ENCODE measurements around the gene KMT5B. TPM values are rescaled to one million over a fixed set of nuclear protein-coding genes. Genes with fewer than 3 reads are reported as not detected.

The KMT5B gene
- total and polyA plus RNA-seq, 4 donors: 15.1 to 78.2 (median 26.1) TPM

GRCh38 chr11:68258363-68258765 lies 45.3 kb upstream of the KMT5B start:
- H3K9me3 ChIP-seq (ENCODE audit: control insufficient read depth in 4 of 4, insufficient read depth in 3 of 4, low read length in 3 of 4): peaks cover 0 to 3% (median 0%) of the 10 kb centered on the region in 4 donors
- peaks cover 2 to 30% (median 15%) of the 10 kb centered on the region in 4 donors for H3K36me3 ChIP-seq (ENCODE audit: control insufficient read depth in 4 of 4, insufficient read depth in 4 of 4, low read length in 4 of 4)
- H3K4me3 ChIP-seq: no peak overlapping the region
- ATAC-seq (ENCODE audit: insufficient read depth, low FRiP score) (no peak), DNase-seq (no peak)
- no peaks in the 10 kb centered on the region for H3K27me3 ChIP-seq (ENCODE audit: control insufficient read depth in 3 of 3, insufficient read depth in 3 of 3, low read length in 2 of 3)
- no peak overlapping the region for H3K9ac ChIP-seq (ENCODE audit: insufficient read depth in 1 of 2, low read length in 2 of 2)
- TF ChIP-seq CTCF (IDR thresholded peaks at IDR 0.05; ENCODE audit: control extremely low read depth, extremely low read depth): no peak
- WGBS, 2 donors: 93 to 97% methylated on average over 13 of the region's 13 CpGs
- no peak overlapping the region for H3K27ac ChIP-seq (ENCODE audit: low read depth in 1 of 2, low read length in 1 of 2)
- H3K4me1 ChIP-seq (ENCODE audit: control insufficient read depth in 5 of 5, insufficient read depth in 5 of 5, low read length in 5 of 5): peaks cover 0 to 11% (median 5%) of the 10 kb centered on the region in 5 donors

GRCh38 chr11:68257477-68258362 lies 44.6 kb upstream of the KMT5B start:
- Histone ChIP-seq H3K27ac (ENCODE audit: low read depth in 1 of 2, low read length in 1 of 2) (no peak overlapping the region), H3K9me3 (ENCODE audit: control insufficient read depth in 4 of 4, insufficient read depth in 3 of 4, low read length in 3 of 4) (peaks cover 0 to 3% (median 0%) of the 10 kb centered on the region in 4 donors), H3K27me3 (ENCODE audit: control insufficient read depth in 3 of 3, insufficient read depth in 3 of 3, low read length in 2 of 3) (no peaks in the 10 kb centered on the region), H3K36me3 (ENCODE audit: control insufficient read depth in 4 of 4, insufficient read depth in 4 of 4, low read length in 4 of 4) (peaks cover 2 to 24% (median 11%) of the 10 kb centered on the region in 4 donors), H3K9ac (ENCODE audit: insufficient read depth in 1 of 2, low read length in 2 of 2) (peak overlapping the region in 1 of 2 donors; percentile 16), H3K4me1 (ENCODE audit: control insufficient read depth in 5 of 5, insufficient read depth in 5 of 5, low read length in 5 of 5) (peaks cover 0 to 11% (median 5%) of the 10 kb centered on the region in 5 donors), H3K4me3 (no peak overlapping the region)
- peak; percentile 93 to 94 (median 94) for DNase-seq
- WGBS, 2 donors: 42 to 45% methylated on average over 22 of the region's 22 CpGs
- peak; percentile 91 for TF ChIP-seq CTCF (IDR thresholded peaks at IDR 0.05; ENCODE audit: control extremely low read depth, extremely low read depth)
- peak; percentile 83 for ATAC-seq (ENCODE audit: insufficient read depth, low FRiP score)

GRCh38 chr11:68256331-68256741 lies 43.2 kb upstream of the KMT5B start:
- H3K9me3 ChIP-seq (ENCODE audit: control insufficient read depth in 4 of 4, insufficient read depth in 3 of 4, low read length in 3 of 4): no peaks in the 10 kb centered on the region

More at GRCh38 chr11:68256331-68256741, 43.2 kb upstream of the KMT5B start:
- peaks cover 0 to 11% (median 5%) of the 10 kb centered on the region in 5 donors for H3K4me1 ChIP-seq (ENCODE audit: control insufficient read depth in 5 of 5, insufficient read depth in 5 of 5, low read length in 5 of 5)
- 71 to 88% methylated on average over 9 of the region's 9 CpGs for WGBS, 2 donors
- H3K36me3 ChIP-seq (ENCODE audit: control insufficient read depth in 4 of 4, insufficient read depth in 4 of 4, low read length in 4 of 4): peaks cover 0 to 10% (median under 1%) of the 10 kb centered on the region in 4 donors
- no peak overlapping the region for H3K9ac ChIP-seq (ENCODE audit: insufficient read depth in 1 of 2, low read length in 2 of 2)
- H3K4me3 ChIP-seq: no peak overlapping the region
- H3K27me3 ChIP-seq (ENCODE audit: control insufficient read depth in 3 of 3, insufficient read depth in 3 of 3, low read length in 2 of 3): no peaks in the 10 kb centered on the region
- no peak overlapping the region for H3K27ac ChIP-seq (ENCODE audit: low read depth in 1 of 2, low read length in 1 of 2)
- ATAC-seq (ENCODE audit: insufficient read depth, low FRiP score) (no peak), DNase-seq (peak in 2 of 3 donors; percentile 15 to 29)
- TF ChIP-seq CTCF (IDR thresholded peaks at IDR 0.05; ENCODE audit: control extremely low read depth, extremely low read depth): no peak
